Loucy (cell line): ENCODE measurements around the gene C1orf105.

ENCODE experiments used
- H2AFZ ChIP-seq: fragments of 200-600 bp; sonication (generic); 2 replicates; pipeline ENCODE4 v1.6.0; 2016; ENCODE audit warnings: antibody characterized with exemption, mild to moderate bottlenecking, low read length, moderate library complexity
- H3F3A ChIP-seq: fragments of 200-600 bp; 2 replicates; pipeline ENCODE4 v1.6.0; 2016; ENCODE audit warnings: antibody characterized with exemption, low read depth, mild to moderate bottlenecking
- H3K27me3 ChIP-seq: fragments of 200-600 bp; sonication (generic); 2 replicates; pipeline ENCODE4 v1.6.1; 2014; ENCODE audit warnings: low read length, mild to moderate bottlenecking; ENCODE audit not compliant: insufficient read depth, poor library complexity, severe bottlenecking
- H3K36me3 ChIP-seq: fragments of 200-600 bp; sonication (generic); 2 replicates; pipeline ENCODE4 v1.6.1; 2016; ENCODE audit warnings: low read length; ENCODE audit not compliant: insufficient read depth
- H3K4me1 ChIP-seq: fragments of 200-600 bp; sonication (generic); 2 replicates; pipeline ENCODE4 v1.5.1; 2014; ENCODE audit warnings: low read length, mild to moderate bottlenecking; ENCODE audit not compliant: insufficient read depth, poor library complexity, severe bottlenecking
- H3K4me2 ChIP-seq: fragments of 200-600 bp; sonication (generic); 2 replicates; pipeline ENCODE4 v1.6.0; 2014; ENCODE audit warnings: antibody characterized with exemption, low read length, low read depth, mild to moderate bottlenecking; ENCODE audit not compliant: poor library complexity, severe bottlenecking
- H3K4me3 ChIP-seq: fragments of 200-600 bp; sonication (generic); 2 replicates; pipeline ENCODE4 v1.5.1; 2014; ENCODE audit warnings: low read length, mild to moderate bottlenecking, mixed read lengths; ENCODE audit not compliant: poor library complexity, severe bottlenecking
- H3K79me2 ChIP-seq: fragments of 200-600 bp; sonication (generic); 2 replicates; pipeline ENCODE4 v1.6.1; 2014; ENCODE audit warnings: low read length; ENCODE audit not compliant: insufficient read depth
- H3K9ac ChIP-seq: fragments of 200-600 bp; sonication (generic); 2 replicates; pipeline ENCODE4 v1.6.0; 2014; ENCODE audit warnings: mild to moderate bottlenecking, low read depth, low read length, moderate library complexity; ENCODE audit not compliant: poor library complexity, severe bottlenecking
- H3K9me2 ChIP-seq: fragments of 200-600 bp; sonication (generic); replicated peaks from 2 replicates; pipeline ENCODE4 v1.6.1; 2016; ENCODE audit warnings: low read depth, low read length, mixed read lengths
- H3K9me3 ChIP-seq: fragments of 200-600 bp; sonication (generic); 2 replicates; pipeline ENCODE4 v1.6.1; 2014; ENCODE audit warnings: mild to moderate bottlenecking, antibody characterized with exemption, low read length, low read depth; ENCODE audit not compliant: insufficient read depth
- H4K20me1 ChIP-seq: fragments of 200-600 bp; sonication (generic); 2 replicates; pipeline ENCODE4 v1.6.0; 2014; ENCODE audit warnings: antibody characterized with exemption, low read length, mild to moderate bottlenecking; ENCODE audit not compliant: insufficient read depth, poor library complexity, severe bottlenecking
- CTCF ChIP-seq: fragments of 200-600 bp; sonication (generic); conservative IDR thresholded peaks from 2 replicates; pipeline ENCODE4 v1.5.1; 2014; ENCODE audit warnings: mild to moderate bottlenecking, antibody characterized with exemption, low read length
- EZH2phosphoT487 ChIP-seq: fragments of 200-600 bp; IDR thresholded peaks from 2 replicates; pipeline ENCODE4 v1.6.1; 2018; ENCODE audit warnings: antibody characterized with exemption, mild to moderate bottlenecking, moderate library complexity, borderline replicate concordance

Gene C1orf105

DNA sequence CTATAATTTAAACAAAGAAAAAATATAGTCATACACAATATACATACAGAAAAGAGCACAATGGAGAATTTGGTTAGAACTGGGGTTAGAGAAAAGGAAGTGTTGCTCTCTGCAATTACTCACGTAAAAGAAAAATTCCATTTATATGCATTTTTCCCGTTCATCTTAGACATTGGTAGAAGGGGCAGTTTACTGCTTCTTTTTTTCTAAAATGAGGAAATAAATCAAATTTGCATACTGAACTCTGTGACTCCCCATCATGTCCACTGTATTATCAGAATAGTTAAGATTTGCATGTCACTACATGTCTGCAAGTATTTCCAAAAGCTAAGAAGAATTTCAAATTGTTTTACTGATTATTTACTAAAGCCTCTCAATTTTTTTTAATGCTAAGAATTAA is 44.1 kb upstream of the C1orf105 start:
- no peaks in the 10 kb centered on the region for H3K9me2 ChIP-seq
- no peaks in the 10 kb centered on the region for H4K20me1 ChIP-seq
- peak overlapping the region; percentile 44 for H3K9ac ChIP-seq
- no peaks in the 10 kb centered on the region for H3F3A ChIP-seq
- peak overlapping the region; percentile 50 for H3K4me2 ChIP-seq
- peak overlapping the region; percentile 23 for H3K4me3 ChIP-seq
- TF ChIP-seq EZH2phosphoT487 (no peak), CTCF (no peak)
- peak overlapping the region; percentile 48 for H2AFZ ChIP-seq
- H3K36me3 ChIP-seq = no peaks in the 10 kb centered on the region
- no peaks in the 10 kb centered on the region for H3K79me2 ChIP-seq
- no peaks in the 10 kb centered on the region for H3K9me3 ChIP-seq
- peaks cover 62% of the 10 kb centered on the region for H3K4me1 ChIP-seq
- H3K27me3 ChIP-seq = no peaks in the 10 kb centered on the region

- Histone ChIP-seq H4K20me1 (no peaks in the 10 kb centered on the region), H3K27me3 (no peaks in the 10 kb centered on the region), H3K9ac (no peak overlapping the region), H3K4me1 (peaks cover 70% of the 10 kb centered on the region), H3F3A (no peaks in the 10 kb centered on the region), H3K9me2 (no peaks in the 10 kb centered on the region), H3K9me3 (no peaks in the 10 kb centered on the region), H3K4me3 (no peak overlapping the region), H3K36me3 (no peaks in the 10 kb centered on the region), H3K79me2 (no peaks in the 10 kb centered on the region), H3K4me2 (no peak overlapping the region), H2AFZ (no peak overlapping the region)
- no peak for TF ChIP-seq EZH2phosphoT487
- no peak for TF ChIP-seq CTCF
Observed at GRCh38 chr1:172377565-172377964, 42.9 kb upstream of the C1orf105 start.

- Histone ChIP-seq H3K36me3 (no peaks in the 10 kb centered on the region), H4K20me1 (no peaks in the 10 kb centered on the region), H3K9ac (no peak overlapping the region), H3K9me3 (no peaks in the 10 kb centered on the region), H3K4me2 (no peak overlapping the region), H3K79me2 (no peaks in the 10 kb centered on the region), H3K4me1 (peaks cover 70% of the 10 kb centered on the region), H3K9me2 (no peaks in the 10 kb centered on the region), H3K4me3 (no peak overlapping the region), H3K27me3 (no peaks in the 10 kb centered on the region), H3F3A (no peaks in the 10 kb centered on the region), H2AFZ (no peak overlapping the region)
- no peak for TF ChIP-seq EZH2phosphoT487
- TF ChIP-seq CTCF = no peak
Observed at GRCh38 chr1:172378109-172378760, 42.2 kb upstream of the C1orf105 start.
